Measurements from ENCODE around the gene AGFG2.

- TF ChIP-seq EP300 (IDR thresholded peaks at IDR 0.05) (no peak), KDM1A (IDR thresholded peaks at IDR 0.05; ENCODE audit: low read depth) (no peak), MAX (IDR thresholded peaks at IDR 0.05) (no peak), JUN (IDR thresholded peaks at IDR 0.05) (no peak), CHD4 (IDR thresholded peaks at IDR 0.05; ENCODE audit: borderline replicate concordance) (no peak), NPAS2 (CRISPR knock-in tag; IDR thresholded peaks at IDR 0.05; ENCODE audit: borderline replicate concordance) (no peak), POLR2AphosphoS2 (conservative IDR thresholded peaks at IDR 0.05; ENCODE audit: low read length) (no peak), ZC3H11A (IDR thresholded peaks at IDR 0.05) (no peak), TP53 (CRISPR knock-in tag; IDR thresholded peaks at IDR 0.05) (no peak)
Observed at GRCh38 chr7:100492738-100493475, 46.1 kb upstream of the AGFG2 start.
